GM19035 (cell line): ENCODE results near the gene BCKDK.
"Not testable (repeated sequence)": the region's sequence is repeated elsewhere in the genome, so short reads cannot be mapped to it uniquely, and the experiment has no call there.

ENCODE experiments used
- ATAC-seq: cut with Tn5 transposase; IDR thresholded peaks from one replicate; pipeline ENCODE4 v1.9.1; 2021; ENCODE audit not compliant: unreplicated experiment

BCKDK gene

DNA sequence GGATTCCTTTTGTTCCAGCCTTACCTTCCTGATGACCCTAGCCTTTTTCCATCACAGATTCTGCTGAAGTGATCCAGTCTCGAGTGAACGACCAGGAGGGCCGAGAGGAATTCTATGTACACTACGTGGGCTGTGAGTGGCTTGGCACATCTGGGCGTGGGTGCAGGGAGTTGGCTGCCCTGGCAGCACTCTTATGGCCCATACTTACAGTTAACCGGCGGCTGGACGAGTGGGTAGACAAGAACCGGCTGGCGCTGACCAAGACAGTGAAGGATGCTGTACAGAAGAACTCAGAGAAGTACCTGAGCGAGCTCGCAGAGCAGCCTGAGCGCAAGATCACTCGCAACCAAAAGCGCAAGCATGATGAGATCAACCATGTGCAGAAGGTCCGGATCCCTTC, 11.9 kb downstream of the BCKDK start:
- ATAC-seq = no peak

DNA sequence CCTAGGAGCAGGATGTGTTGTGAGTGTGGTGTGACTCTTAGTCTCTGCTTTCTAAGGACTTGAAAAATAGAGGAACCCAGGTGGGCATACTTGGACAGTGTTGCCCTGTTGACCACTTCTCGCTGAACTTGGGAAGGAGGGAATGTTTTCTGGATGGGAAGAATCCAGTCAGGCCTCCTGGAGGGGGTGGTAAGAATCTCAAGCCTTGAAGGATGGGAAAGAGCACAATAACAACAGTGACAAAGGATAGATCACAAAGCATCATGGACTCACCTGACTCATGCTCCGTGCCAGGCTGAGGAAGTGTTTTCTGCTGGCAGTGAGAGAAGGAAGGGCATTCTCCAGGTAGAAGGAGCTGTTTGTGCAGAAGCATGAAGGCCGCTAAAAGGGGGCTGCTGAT, 17.7 kb downstream of the BCKDK start:
- ATAC-seq = no peak

DNA sequence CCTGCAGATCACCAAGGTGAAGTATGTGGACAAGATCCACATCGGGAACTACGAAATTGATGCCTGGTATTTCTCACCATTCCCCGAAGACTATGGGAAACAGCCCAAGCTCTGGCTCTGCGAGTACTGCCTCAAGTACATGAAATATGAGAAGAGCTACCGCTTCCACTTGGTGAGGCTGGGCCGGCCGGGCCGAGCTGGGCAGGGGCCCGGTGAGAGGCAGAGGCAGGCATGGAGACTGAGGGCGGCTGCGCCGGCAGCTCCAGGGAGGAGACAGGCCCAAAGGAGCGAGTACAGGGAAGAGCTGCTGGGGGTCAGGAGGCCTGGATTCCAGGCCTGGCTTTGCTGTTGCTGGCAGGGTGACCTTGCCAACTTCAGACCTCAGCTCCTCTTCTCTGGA, 19.0 kb downstream of the BCKDK start:
- ATAC-seq = no peak

DNA sequence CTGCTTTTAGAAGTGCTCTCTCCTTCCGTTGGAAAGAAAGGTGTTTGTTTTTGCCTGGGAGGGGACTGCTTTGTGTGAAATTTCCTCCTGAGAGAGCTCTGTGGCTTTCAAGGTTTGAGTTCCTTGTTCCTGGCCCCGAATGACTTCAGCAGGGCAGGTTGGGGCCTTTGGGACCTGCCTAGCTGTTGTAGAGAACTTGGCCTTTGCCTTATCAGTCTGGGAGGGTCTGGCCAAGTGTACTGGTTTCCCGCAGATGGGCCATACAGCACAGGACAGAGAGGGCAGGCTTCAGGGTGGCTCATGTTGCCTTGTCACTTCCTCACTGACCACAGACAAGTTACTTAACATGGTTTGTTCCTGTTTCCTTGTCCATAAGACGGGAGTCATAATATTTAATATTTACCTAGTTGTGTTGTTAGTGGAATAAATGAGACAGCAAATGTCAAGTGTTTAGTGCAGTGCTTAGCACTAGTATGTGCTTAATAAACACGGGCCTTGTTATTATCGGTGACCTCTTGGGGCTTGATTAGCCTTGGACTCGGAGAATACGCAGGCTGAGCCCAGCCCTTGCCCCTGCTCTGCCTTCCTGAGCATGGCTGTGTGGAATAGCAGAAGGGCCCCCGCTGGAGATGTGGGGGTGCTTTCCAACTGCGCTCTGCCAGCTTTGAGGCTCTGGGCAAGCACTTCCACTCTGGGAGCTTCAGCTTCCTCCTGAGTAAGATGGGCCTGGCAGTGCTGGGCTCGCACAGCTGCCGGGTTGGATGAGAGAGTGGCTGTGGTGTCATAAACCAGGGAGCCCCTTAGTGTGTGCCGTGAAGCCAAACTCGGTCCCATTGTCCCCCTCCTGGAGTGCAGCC, 20.8 kb downstream of the BCKDK start:
- ATAC-seq = no peak

- ATAC-seq = no peak
Measured at GRCh38 chr16:31129568-31130335, 21.6 kb downstream of the BCKDK start.

GRCh38 chr16:31130336-31130891, 22.2 kb downstream of the BCKDK start:
- ATAC-seq = no peak

GRCh38 chr16:31130899-31131298, 22.7 kb downstream of the BCKDK start:
- no peak for ATAC-seq

GRCh38 chr16:31131416-31131815, 23.2 kb downstream of the BCKDK start:
- no peak for ATAC-seq

DNA sequence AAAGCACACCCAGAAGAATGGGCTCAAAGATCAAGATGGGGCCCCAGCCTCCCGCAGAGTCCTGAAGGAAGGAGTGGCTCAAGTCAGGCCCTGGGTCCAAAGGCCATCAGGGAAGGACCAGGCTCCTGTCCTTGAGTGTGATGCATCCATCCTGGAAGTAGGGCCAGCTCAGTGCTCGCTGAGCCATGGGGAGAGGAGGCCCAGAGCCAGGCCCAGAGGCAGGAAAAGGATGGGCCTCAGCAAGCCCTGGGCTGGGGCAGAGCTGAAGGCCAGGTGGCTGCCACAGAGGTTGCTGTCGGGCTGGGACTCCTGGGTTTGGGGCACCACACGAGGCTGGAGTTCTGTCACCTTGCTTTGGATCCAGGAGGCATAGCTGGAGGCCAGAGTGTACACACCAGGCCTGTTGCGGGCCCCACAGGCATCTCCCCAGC, 23.7 kb downstream of the BCKDK start:
- ATAC-seq = no peak

- ATAC-seq = no peak
Measured at GRCh38 chr16:31132303-31132979, 24.3 kb downstream of the BCKDK start.

DNA sequence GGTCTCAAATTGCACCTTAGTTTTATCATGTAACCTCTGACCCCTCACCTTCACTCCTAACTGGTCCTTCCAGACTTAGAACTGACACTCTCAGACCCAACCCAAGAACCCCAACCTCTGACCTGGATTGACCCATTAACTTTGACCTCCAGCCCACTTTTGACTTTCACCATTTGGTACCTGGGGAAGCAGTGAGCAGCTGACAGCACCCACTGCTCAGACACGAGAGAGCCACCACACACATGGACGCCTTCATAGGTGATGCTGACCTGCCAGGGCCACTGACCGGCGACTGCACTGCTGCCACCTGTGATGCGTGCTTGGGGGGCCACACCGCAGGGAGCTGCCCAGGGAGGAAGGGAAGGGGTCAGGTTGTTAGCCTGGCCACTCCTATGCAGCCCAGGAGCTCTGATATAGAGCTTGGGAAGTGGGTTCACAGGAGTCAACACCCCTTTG, 24.9 kb downstream of the BCKDK start:
- no peak for ATAC-seq

GRCh38 chr16:31134091-31134571, 25.9 kb downstream of the BCKDK start:
- no peak for ATAC-seq

DNA sequence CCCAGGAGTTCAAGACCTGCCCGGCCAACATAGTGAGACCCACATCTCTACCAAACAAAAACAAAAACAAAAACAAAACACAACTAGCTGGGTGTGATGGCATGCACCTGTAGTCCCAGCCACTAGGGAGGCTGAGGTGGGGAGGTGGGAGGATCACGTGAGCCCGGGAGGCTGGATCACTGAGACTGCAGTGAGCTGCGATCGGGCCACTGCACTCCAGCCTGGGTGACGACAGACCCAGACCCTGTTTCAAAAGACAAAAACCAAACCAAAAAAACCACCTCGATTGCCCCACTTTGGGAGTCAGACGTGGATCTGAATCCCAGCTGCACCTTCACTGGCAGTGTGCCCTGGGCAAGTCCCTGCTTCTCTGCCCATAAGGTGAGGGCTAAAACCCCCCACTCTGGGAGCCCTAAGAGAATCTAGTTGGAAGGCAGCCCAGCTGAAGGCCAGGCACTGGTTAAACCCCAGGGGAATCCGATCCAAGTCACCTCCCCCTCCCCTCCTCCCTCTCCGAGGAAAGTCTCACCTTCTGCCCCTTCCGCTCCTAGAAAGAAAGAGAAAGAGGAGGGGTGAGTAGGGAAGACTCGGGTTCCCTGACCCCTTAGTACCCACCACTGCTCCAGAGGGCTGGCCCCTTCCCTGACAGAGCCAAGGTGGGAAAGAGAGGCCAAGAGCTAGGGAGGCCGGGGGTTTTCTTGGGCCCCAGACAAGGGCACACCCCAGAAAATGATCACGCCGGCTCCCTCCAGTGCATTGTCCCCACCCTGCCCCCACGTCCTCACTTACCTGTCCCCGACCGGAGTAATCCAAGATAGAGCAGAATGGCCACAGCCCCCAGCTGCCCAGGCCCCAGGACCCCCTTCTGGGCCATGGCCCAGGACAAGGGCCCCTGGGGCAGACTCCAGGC, 26.7 kb downstream of the BCKDK start:
- ATAC-seq = no peak

DNA sequence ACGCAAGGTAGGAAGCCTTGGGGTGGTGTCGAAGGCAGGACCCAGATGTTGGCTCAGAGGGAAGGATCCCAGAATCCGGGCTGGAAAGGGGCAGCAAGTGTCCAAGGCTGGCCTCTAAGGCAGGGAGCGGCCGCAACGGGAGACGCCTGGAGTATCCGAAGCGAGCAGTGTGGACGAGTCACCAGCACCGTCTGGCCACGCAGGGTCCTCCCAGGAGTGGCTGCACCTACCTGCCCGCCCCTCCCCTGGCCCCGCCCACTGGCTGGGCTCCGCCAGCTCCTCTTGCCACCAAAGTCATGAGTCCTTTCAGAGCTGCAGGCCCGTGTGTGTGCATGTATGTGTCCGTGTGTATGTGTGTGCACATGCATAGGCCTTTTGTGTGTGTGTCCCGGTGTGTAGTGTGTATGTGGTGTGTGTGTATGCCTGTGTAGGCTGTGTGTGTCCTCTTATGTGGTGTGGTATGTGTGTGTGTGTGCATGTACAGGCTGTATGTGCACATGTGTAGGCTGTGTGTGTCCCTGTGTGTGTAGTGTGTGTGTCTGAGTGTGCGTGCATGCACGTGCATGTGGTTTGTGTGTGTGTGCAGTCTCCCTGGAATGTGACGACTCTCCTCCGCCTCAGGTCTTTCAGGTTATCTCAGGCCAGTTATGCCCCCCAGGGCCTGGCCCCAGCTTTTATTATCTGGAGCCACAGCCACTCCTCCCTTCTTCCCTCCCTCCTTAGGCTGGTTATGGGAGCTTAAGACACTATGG, 27.5 kb downstream of the BCKDK start, which contains the start of gene PRSS8:
PRSS8 (minus strand) TSS at position 193 of the 752 bp plus-strand sequence. CDS start 229 bp downstream, outside the sequence.
- no peak for ATAC-seq

DNA sequence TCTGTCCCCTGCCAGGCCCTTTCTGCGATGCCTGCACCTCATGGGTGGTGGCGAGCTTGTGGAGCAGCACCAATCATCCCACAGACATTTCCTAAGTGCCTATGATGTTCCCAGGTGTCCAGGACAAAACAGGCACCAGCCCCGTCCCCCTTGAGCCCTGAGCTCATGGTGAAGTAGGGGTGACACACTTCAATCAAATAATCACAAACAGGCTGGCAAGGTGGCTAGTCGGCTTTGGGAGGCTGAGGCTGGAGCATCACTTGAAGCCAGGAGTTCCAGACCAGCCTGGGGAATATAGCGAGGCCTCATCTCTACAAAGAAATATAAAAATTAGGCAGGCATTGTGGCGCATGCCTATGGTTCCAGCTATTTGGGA, 28.1 kb downstream of the BCKDK start:
- no peak for ATAC-seq

GRCh38 chr16:31136822-31137499, 28.8 kb downstream of the BCKDK start:
- not testable (repeated sequence) for ATAC-seq

GRCh38 chr16:31138621-31139578, 30.7 kb downstream of the BCKDK start:
- no peak for ATAC-seq
